Suprapubic skin (tissue), 3 donors: ENCODE results near the gene NELFE.

Experiments
- CTCF ChIP-seq, 2 donors: fragments of 200-600 bp in 1 of 2; fragments of 450-650 bp in 1 of 2; sonication (generic) in 1 of 2; IDR thresholded peaks; one replicate each; pipeline ENCODE4 v1.5.1; 2016 to 2019; ENCODE audit warnings: antibody characterized with exemption in 2 of 2, mild to moderate bottlenecking in 1 of 2, moderate library complexity in 1 of 2
- EP300 ChIP-seq: sonication (generic); formaldehyde crosslinking; IDR thresholded peaks from one replicate; pipeline ENCODE4 v1.6.1; 2017; ENCODE audit warnings: antibody characterized with exemption
- POLR2A ChIP-seq, 2 donors: fragments of 450-650 bp; IDR thresholded peaks; one replicate each; pipeline ENCODE4 v1.6.1; 2017; ENCODE audit warnings: antibody characterized with exemption in 2 of 2, mild to moderate bottlenecking in 2 of 2, moderate library complexity in 2 of 2

GRCh38 chr6:31947864-31948263 is 10.9 kb downstream of the NELFE start:
- TF ChIP-seq CTCF (IDR thresholded peaks at IDR 0.05) (no peak), POLR2A (IDR thresholded peaks at IDR 0.05) (no peak), EP300 (no peak)
